IMR-90 (cell line): ENCODE results near the gene HSH2D. TPM values are rescaled to one million over a fixed set of nuclear protein-coding genes. Genes with fewer than 3 reads are reported as not detected.

ENCODE experiments used
- ATAC-seq: fragments of 200-7000 bp; cut with Tn5 transposase; 2 replicates; pipeline ENCODE4 v1.9.1; 2020; ENCODE audit warnings: low read depth, mild to moderate bottlenecking, moderate library complexity
- BruUV-seq: library from RNA; stranded (reverse); fragments of 400-500 nt; replicated peaks from 2 replicates; lab custom pipeline; 2021; lab: Mats Ljungman, UMichigan
- CTCF ChIA-PET: fragments of 300-600 bp; formaldehyde crosslinking; extraction: SDS; loops from one replicate; lab custom pipeline; 2021; ENCODE audit warnings: antibody characterized with exemption; lab: Yijun Ruan, JAX
- POLR2A ChIA-PET: fragments of 300-600 bp; sonication (Branson Sonifier 250); formaldehyde crosslinking; loops from one replicate; lab custom pipeline; 2022; ENCODE audit warnings: antibody characterized with exemption; ENCODE audit not compliant: unreplicated experiment; lab: Charles Lee
- DNase-seq: peaks from one replicate; pipeline ENCODE4 v3.0.0; 2013
- H2AFZ ChIP-seq: replicated peaks from 2 replicates; pipeline ENCODE3; 2013; ENCODE audit warnings: low read length, mild to moderate bottlenecking; ENCODE audit not compliant: poor library complexity
- H2AK5ac ChIP-seq: 2 replicates; pipeline ENCODE4 v1.6.1; 2013; ENCODE audit warnings: low read depth, low read length, inconsistent platforms
- H2AK9ac ChIP-seq: replicated peaks from 2 replicates; pipeline ENCODE3; 2013; ENCODE audit warnings: mild to moderate bottlenecking, low read depth, low read length, moderate library complexity; ENCODE audit not compliant: poor library complexity
- H2BK120ac ChIP-seq: 2 replicates; pipeline ENCODE4 v1.6.1; 2013; ENCODE audit warnings: low read depth, low read length, inconsistent platforms
- H2BK15ac ChIP-seq: 3 replicates; pipeline ENCODE4 v1.6.1; 2013; ENCODE audit warnings: low read depth, low read length, inconsistent platforms
- H2BK20ac ChIP-seq: 2 replicates; pipeline ENCODE4 v1.6.1; 2013; ENCODE audit warnings: low read depth, mild to moderate bottlenecking, inconsistent platforms, low read length, moderate library complexity
- H2BK5ac ChIP-seq: 2 replicates; pipeline ENCODE4 v1.6.1; 2013; ENCODE audit warnings: mild to moderate bottlenecking, low read depth, low read length, inconsistent platforms; ENCODE audit not compliant: poor library complexity, severe bottlenecking
- H3K14ac ChIP-seq: replicated peaks from 2 replicates; pipeline ENCODE4 v1.6.1; 2013; ENCODE audit warnings: low read depth, low read length, inconsistent platforms
- H3K18ac ChIP-seq: 2 replicates; pipeline ENCODE4 v1.6.1; 2013; ENCODE audit warnings: low read depth, low read length, control low read depth
- H3K23ac ChIP-seq: 2 replicates; pipeline ENCODE4 v1.6.1; 2013; ENCODE audit warnings: low read depth, low read length, inconsistent platforms
- H3K27ac ChIP-seq: 2 replicates; pipeline ENCODE4 v1.5.1; 2013; ENCODE audit warnings: mild to moderate bottlenecking, control low read depth, low read length; ENCODE audit not compliant: insufficient read depth
- H3K27me3 ChIP-seq: 2 replicates; pipeline ENCODE4 v1.6.1; 2013; ENCODE audit warnings: low read length; ENCODE audit not compliant: control insufficient read depth, insufficient read depth
- H3K36me3 ChIP-seq: 2 replicates; pipeline ENCODE4 v1.6.1; 2013; ENCODE audit warnings: low read length, mixed read lengths; ENCODE audit not compliant: control insufficient read depth, insufficient read depth
- H3K4ac ChIP-seq: 2 replicates; pipeline ENCODE4 v1.6.1; 2013; ENCODE audit warnings: low read depth, low read length, inconsistent platforms
- H3K4me1 ChIP-seq: 2 replicates; pipeline ENCODE4 v1.6.1; 2013; ENCODE audit warnings: low read length, mixed read lengths; ENCODE audit not compliant: control insufficient read depth, insufficient read depth
- H3K4me2 ChIP-seq: 2 replicates; pipeline ENCODE4 v1.6.1; 2013; ENCODE audit warnings: low read depth, mild to moderate bottlenecking, control low read depth, low read length, moderate library complexity
- H3K4me3 ChIP-seq: 2 replicates; pipeline ENCODE4 v1.5.1; 2013; ENCODE audit warnings: low read depth, mild to moderate bottlenecking, control low read depth, low read length, moderate library complexity; ENCODE audit not compliant: insufficient read depth
- H3K56ac ChIP-seq: 2 replicates; pipeline ENCODE4 v1.6.1; 2013; ENCODE audit warnings: low read length, inconsistent platforms; ENCODE audit not compliant: insufficient read depth; ENCODE audit errors: extremely low read depth
- H3K79me1 ChIP-seq, 2 experiments: 2 replicates each; pipeline ENCODE4 v1.6.1; 2013; ENCODE audit warnings: low read length in 2 of 2, inconsistent platforms in 1 of 2, low read depth in 1 of 2
- H3K9ac ChIP-seq: 2 replicates; pipeline ENCODE4 v1.6.1; 2013; ENCODE audit warnings: low read depth, low read length, control low read depth
- H3K9me1 ChIP-seq: 2 replicates; pipeline ENCODE4 v1.6.1; 2013; ENCODE audit warnings: low read length, inconsistent platforms; ENCODE audit not compliant: insufficient read depth
- H3K9me3 ChIP-seq: 2 replicates; pipeline ENCODE4 v1.6.1; 2013; ENCODE audit warnings: low read length; ENCODE audit not compliant: control insufficient read depth, insufficient read depth
- H4K20me1 ChIP-seq: 2 replicates; pipeline ENCODE4 v1.6.1; 2013; ENCODE audit warnings: low read length, inconsistent platforms; ENCODE audit not compliant: insufficient read depth
- H4K5ac ChIP-seq: 2 replicates; pipeline ENCODE4 v1.6.1; 2013; ENCODE audit warnings: mild to moderate bottlenecking, low read depth, low read length, control low read depth
- H4K8ac ChIP-seq, 2 experiments: 2 replicates each; pipeline ENCODE4 v1.6.1; 2013; ENCODE audit warnings: low read depth in 2 of 2, low read length in 2 of 2, control low read depth in 1 of 2, inconsistent platforms in 1 of 2
- H4K91ac ChIP-seq: 2 replicates; pipeline ENCODE4 v1.6.1; 2013; ENCODE audit warnings: low read depth, low read length, inconsistent platforms; ENCODE audit not compliant: insufficient read depth
- BHLHE40 ChIP-seq: fragments of 150-350 bp; IDR thresholded peaks from 2 replicates; pipeline ENCODE4 v1.6.1; 2016; ENCODE audit warnings: mild to moderate bottlenecking, low read depth, low read length
- CEBPB ChIP-seq: IDR thresholded peaks from 2 replicates; pipeline ENCODE4 v1.6.1; 2012; ENCODE audit warnings: low read depth, low read length, improper control_type of control experiment
- CHD1 ChIP-seq: IDR thresholded peaks from 2 replicates; pipeline ENCODE4 v1.6.1; 2012; ENCODE audit warnings: low read depth, low read length, improper control_type of control experiment
- CTCF ChIP-seq: conservative IDR thresholded peaks from 2 replicates; pipeline ENCODE4 v1.5.1; 2012; ENCODE audit warnings: mild to moderate bottlenecking, low read depth, low read length, improper control_type of control experiment
- FOS ChIP-seq: fragments of 150-350 bp; IDR thresholded peaks from 2 replicates; pipeline ENCODE4 v1.6.1; 2016; ENCODE audit warnings: low read depth, low read length
- MAFK ChIP-seq: IDR thresholded peaks from 2 replicates; pipeline ENCODE4 v1.6.1; 2012; ENCODE audit warnings: low read depth, low read length, improper control_type of control experiment
- MAZ ChIP-seq: IDR thresholded peaks from 2 replicates; pipeline ENCODE4 v1.6.1; 2012; ENCODE audit warnings: low read depth, mild to moderate bottlenecking, low read length, improper control_type of control experiment, moderate library complexity, borderline replicate concordance
- MXI1 ChIP-seq: IDR thresholded peaks from 2 replicates; pipeline ENCODE4 v1.6.1; 2012; ENCODE audit warnings: low read depth, mild to moderate bottlenecking, low read length, moderate library complexity, borderline replicate concordance
- NFE2L2 ChIP-seq: fragments of 150-350 bp; IDR thresholded peaks from 2 replicates; pipeline ENCODE4 v1.6.1; 2016; ENCODE audit warnings: low read depth, mild to moderate bottlenecking, low read length
- POLR2A ChIP-seq: IDR thresholded peaks from 2 replicates; pipeline ENCODE4 v1.6.1; 2012; ENCODE audit warnings: mild to moderate bottlenecking, low read depth, low read length
- RAD21 ChIP-seq: IDR thresholded peaks from 2 replicates; pipeline ENCODE4 v1.6.1; 2012; ENCODE audit warnings: low read length, improper control_type of control experiment
- RCOR1 ChIP-seq: IDR thresholded peaks from 2 replicates; pipeline ENCODE4 v1.6.1; 2012; ENCODE audit warnings: mild to moderate bottlenecking, low read length, improper control_type of control experiment; ENCODE audit not compliant: insufficient replicate concordance
- RFX5 ChIP-seq: IDR thresholded peaks from 2 replicates; pipeline ENCODE4 v1.8.0; 2012; ENCODE audit warnings: low read depth, mild to moderate bottlenecking, low read length, moderate library complexity
- SMC3 ChIP-seq: fragments of 150-350 bp; IDR thresholded peaks from 2 replicates; pipeline ENCODE4 v1.6.1; 2016; ENCODE audit warnings: low read depth, mild to moderate bottlenecking, antibody characterized with exemption, low read length, moderate library complexity
- WGBS, 2 experiments: methylation state at CpG; one replicate each; pipeline versions ENCODE4 v1.1.5 to v1.1.7; 2013; ENCODE audit warnings: missing lambda C conversion rate in 2 of 2; ENCODE audit not compliant: insufficient read length in 1 of 2; ENCODE audit errors: extremely low coverage in 2 of 2; 5-methylcytosine and 5-hydroxymethylcytosine counted together
- dilution Hi-C: fragments of 300-500 bp; cut with HindIII; formaldehyde crosslinking; loops from one replicate; pipeline ENCODE4 v1.14.3; 2018; ENCODE audit warnings: low sequenced_read_pairs; ENCODE audit not compliant: unreplicated experiment
- in situ Hi-C: fragments of 300-500 bp; cut with MboI; formaldehyde crosslinking; loops from 3 replicates; pipeline ENCODE4 v1.14.3; 2019; ENCODE audit warnings: low sequenced_read_pairs, inconsistent platforms, mixed read lengths
- intact Hi-C: fragments of 100-400 bp; cut with micrococcal nuclease; formaldehyde crosslinking; loops from 2 replicates; pipeline ENCODE4 v1.10.0; 2022
- polyA plus RNA-seq, 3 experiments: library from polyadenylated mRNA; depleted of rRNA; stranded (reverse); fragments of >200 nt; gene quantifications; 2 replicates each; pipeline ENCODE4 v1.2.3, GENCODE V29; 2012; ENCODE audit warnings: low replicate concordance in 1 of 3
- total RNA-seq: library from RNA; depleted of rRNA; stranded (reverse); fragments of >200 nt; gene quantifications from 2 replicates; pipeline ENCODE4 v1.2.3, GENCODE V29; 2012
- TF ChIP-seq, protein P1 (sequence below): fragments of 150-350 bp; IDR thresholded peaks from 2 replicates; pipeline ENCODE4 v1.6.1; 2016; ENCODE audit warnings: low read depth, mild to moderate bottlenecking, low read length, moderate library complexity, borderline replicate concordance
- TF ChIP-seq, protein P2 (sequence below): fragments of 150-350 bp; IDR thresholded peaks from 2 replicates; pipeline ENCODE4 v1.6.1; 2017; ENCODE audit warnings: mild to moderate bottlenecking, antibody characterized with exemption, low read length, low read depth

Gene HSH2D
- total and polyA plus RNA-seq, 2 of the 4 experiments (the other 2 are of a cell fraction) = not detected

DNA sequence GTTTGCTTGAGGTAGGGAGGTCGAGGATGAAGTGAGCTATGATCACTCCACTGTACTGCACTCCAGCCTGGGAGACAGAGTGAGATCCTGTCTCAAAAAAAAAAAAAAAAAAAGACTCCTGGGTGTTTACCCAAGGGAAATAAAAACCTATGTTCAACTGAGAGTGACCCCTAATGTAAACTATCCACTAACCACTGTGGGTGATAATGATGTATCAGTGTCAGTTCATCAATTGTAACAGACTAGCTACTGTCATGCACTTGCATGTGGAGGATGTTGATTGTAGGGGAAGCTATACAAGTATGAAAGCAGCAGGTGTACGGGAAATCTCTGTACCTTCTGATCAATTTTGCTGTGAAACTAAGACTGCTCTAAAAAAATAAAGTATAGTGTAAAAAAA is 32.5 kb downstream of the HSH2D start:
- 0 out of 2 replicates have a peak, but pooled peaks cover 5% of the 10 kb centered on the region for H3K9me3 ChIP-seq
- H4K8ac ChIP-seq = no peak overlapping the region
- H4K20me1 ChIP-seq = no peaks in the 10 kb centered on the region
- ATAC-seq = no peak
- no peak for DNase-seq
- no peak overlapping the region for H2AK5ac ChIP-seq
- H3K4me3 ChIP-seq = no peak overlapping the region
- no peak overlapping the region for H3K18ac ChIP-seq
- H3K79me1 ChIP-seq = no peaks in the 10 kb centered on the region
- no peak overlapping the region for H4K5ac ChIP-seq
- intact Hi-C loops (no loop called here), in situ Hi-C loops (loop anchor here (5.0 to 25.0 kb wide), 5 partner anchors 134 to 1064 kb away; partner anchors contain the start of genes AKAP8L, CYP4F3 and SYDE1), dilution Hi-C loops (no loop called here)
- no peak overlapping the region for H3K56ac ChIP-seq
- CTCF ChIA-PET = no interaction called here
- H3K4me1 ChIP-seq = peaks cover 4% of the 10 kb centered on the region; the same call in 1 of the 2 replicates
- H3K9ac ChIP-seq = no peak overlapping the region
- no peak overlapping the region for H3K23ac ChIP-seq
- no peak overlapping the region for H2BK5ac ChIP-seq
- no peak overlapping the region for H4K91ac ChIP-seq
- H3K14ac ChIP-seq = no peak overlapping the region
- H3K27ac ChIP-seq = no peak overlapping the region
- H2AK9ac ChIP-seq = no peak overlapping the region
- no peak overlapping the region for H2BK120ac ChIP-seq
- no peaks in the 10 kb centered on the region for H3K36me3 ChIP-seq
- BruUV-seq = no TSS peak
- H2AFZ ChIP-seq = no peak overlapping the region
- no peaks in the 10 kb centered on the region for H3K9me1 ChIP-seq
- H2BK20ac ChIP-seq = no peak overlapping the region
- TF ChIP-seq CTCF (no peak), BHLHE40 (no peak), CEBPB (no peak), MAZ (no peak), SMC3 (no peak), CHD1 (no peak), RCOR1 (no peak), FOS (no peak), MXI1 (no peak), RFX5 (no peak), POLR2A (no peak), MAFK (no peak), RAD21 (no peak), NFE2L2 (no peak)
- TF ChIP-seq, protein P1, sequence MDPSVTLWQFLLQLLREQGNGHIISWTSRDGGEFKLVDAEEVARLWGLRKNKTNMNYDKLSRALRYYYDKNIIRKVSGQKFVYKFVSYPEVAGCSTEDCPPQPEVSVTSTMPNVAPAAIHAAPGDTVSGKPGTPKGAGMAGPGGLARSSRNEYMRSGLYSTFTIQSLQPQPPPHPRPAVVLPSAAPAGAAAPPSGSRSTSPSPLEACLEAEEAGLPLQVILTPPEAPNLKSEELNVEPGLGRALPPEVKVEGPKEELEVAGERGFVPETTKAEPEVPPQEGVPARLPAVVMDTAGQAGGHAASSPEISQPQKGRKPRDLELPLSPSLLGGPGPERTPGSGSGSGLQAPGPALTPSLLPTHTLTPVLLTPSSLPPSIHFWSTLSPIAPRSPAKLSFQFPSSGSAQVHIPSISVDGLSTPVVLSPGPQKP = no peak
- TF ChIP-seq, protein P2, sequence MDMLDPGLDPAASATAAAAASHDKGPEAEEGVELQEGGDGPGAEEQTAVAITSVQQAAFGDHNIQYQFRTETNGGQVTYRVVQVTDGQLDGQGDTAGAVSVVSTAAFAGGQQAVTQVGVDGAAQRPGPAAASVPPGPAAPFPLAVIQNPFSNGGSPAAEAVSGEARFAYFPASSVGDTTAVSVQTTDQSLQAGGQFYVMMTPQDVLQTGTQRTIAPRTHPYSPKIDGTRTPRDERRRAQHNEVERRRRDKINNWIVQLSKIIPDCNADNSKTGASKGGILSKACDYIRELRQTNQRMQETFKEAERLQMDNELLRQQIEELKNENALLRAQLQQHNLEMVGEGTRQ = no peak
- no peaks in the 10 kb centered on the region for H3K27me3 ChIP-seq
- WGBS, 2 experiments = no CpG with 5 or more reads among the region's 2 CpGs
- no peak overlapping the region for H2BK15ac ChIP-seq
- H3K4ac ChIP-seq = no peak overlapping the region
- H3K4me2 ChIP-seq = no peak overlapping the region
- POLR2A ChIA-PET = no interaction called here
